Mesendoderm (in vitro differentiated cells): ENCODE data around the gene KRT13.

Experiments
- DNase-seq: peaks from one replicate; pipeline ENCODE4 v3.0.0; 2013
- H2AK5ac ChIP-seq: 2 replicates; pipeline ENCODE4 v1.6.1; 2013; ENCODE audit warnings: low read length, inconsistent platforms
- H2BK120ac ChIP-seq: 2 replicates; pipeline ENCODE4 v1.6.1; 2013; ENCODE audit warnings: low read depth, mild to moderate bottlenecking, low read length, moderate library complexity, mixed read lengths
- H2BK15ac ChIP-seq: replicated peaks from 2 replicates; pipeline ENCODE4 v1.6.1; 2013; ENCODE audit warnings: low read depth, mild to moderate bottlenecking, moderate library complexity
- H2BK5ac ChIP-seq: 2 replicates; pipeline ENCODE4 v1.6.1; 2013; ENCODE audit warnings: low read length, inconsistent platforms
- H3K18ac ChIP-seq: 2 replicates; pipeline ENCODE4 v1.6.1; 2013; ENCODE audit warnings: mild to moderate bottlenecking, low read length, mixed read lengths
- H3K23ac ChIP-seq: one replicate; pipeline ENCODE4 v1.6.1; 2013; ENCODE audit warnings: low read length
- H3K27ac ChIP-seq: 2 replicates; pipeline ENCODE4 v1.5.1; 2013; ENCODE audit warnings: low read depth, mild to moderate bottlenecking, inconsistent platforms, low read length, moderate library complexity
- H3K27me3 ChIP-seq: 2 replicates; pipeline ENCODE4 v1.6.1; 2013; ENCODE audit warnings: low read length, control low read depth, mild to moderate bottlenecking, inconsistent platforms; ENCODE audit not compliant: insufficient read depth, poor library complexity
- H3K36me3 ChIP-seq: 2 replicates; pipeline ENCODE4 v1.6.1; 2013; ENCODE audit warnings: low read length, inconsistent platforms; ENCODE audit not compliant: control insufficient read depth, insufficient read depth
- H3K4ac ChIP-seq: one replicate; pipeline ENCODE4 v1.6.1; 2013; ENCODE audit warnings: low read depth, mild to moderate bottlenecking, low read length, moderate library complexity
- H3K4me1 ChIP-seq: 2 replicates; pipeline ENCODE4 v1.6.1; 2013; ENCODE audit warnings: low read depth, low read length, inconsistent platforms; ENCODE audit not compliant: control insufficient read depth
- H3K4me2 ChIP-seq: 2 replicates; pipeline ENCODE4 v1.6.1; 2013; ENCODE audit warnings: low read length
- H3K4me3 ChIP-seq: 2 replicates; pipeline ENCODE4 v1.5.1; 2013; ENCODE audit warnings: mild to moderate bottlenecking, low read length
- H3K56ac ChIP-seq: one replicate; pipeline ENCODE4 v1.6.1; 2013; ENCODE audit warnings: low read length
- H3K79me1 ChIP-seq: 2 replicates; pipeline ENCODE4 v1.6.1; 2013; ENCODE audit warnings: low read length, inconsistent platforms
- H3K79me2 ChIP-seq: 2 replicates; pipeline ENCODE4 v1.6.1; 2013; ENCODE audit warnings: mild to moderate bottlenecking, low read length; ENCODE audit not compliant: control insufficient read depth, insufficient read depth
- H3K9ac ChIP-seq: 2 replicates; pipeline ENCODE4 v1.6.1; 2013; ENCODE audit warnings: low read length, inconsistent platforms
- H4K5ac ChIP-seq: one replicate; pipeline ENCODE4 v1.6.1; 2013; ENCODE audit warnings: low read length
- H4K8ac ChIP-seq: one replicate; pipeline ENCODE4 v1.6.1; 2013; ENCODE audit warnings: low read depth, mild to moderate bottlenecking, control low read depth, low read length, moderate library complexity
- WGBS: extraction: QIAGEN DNeasy Blood & Tissue Kit; methylation state at CpG from one replicate; pipeline ENCODE4 v1.1.7; 2013; ENCODE audit warnings: low lambda C conversion rate, missing lambda C conversion rate; ENCODE audit not compliant: insufficient coverage; ENCODE audit errors: extremely low coverage; 5-methylcytosine and 5-hydroxymethylcytosine counted together

Gene KRT13

DNA sequence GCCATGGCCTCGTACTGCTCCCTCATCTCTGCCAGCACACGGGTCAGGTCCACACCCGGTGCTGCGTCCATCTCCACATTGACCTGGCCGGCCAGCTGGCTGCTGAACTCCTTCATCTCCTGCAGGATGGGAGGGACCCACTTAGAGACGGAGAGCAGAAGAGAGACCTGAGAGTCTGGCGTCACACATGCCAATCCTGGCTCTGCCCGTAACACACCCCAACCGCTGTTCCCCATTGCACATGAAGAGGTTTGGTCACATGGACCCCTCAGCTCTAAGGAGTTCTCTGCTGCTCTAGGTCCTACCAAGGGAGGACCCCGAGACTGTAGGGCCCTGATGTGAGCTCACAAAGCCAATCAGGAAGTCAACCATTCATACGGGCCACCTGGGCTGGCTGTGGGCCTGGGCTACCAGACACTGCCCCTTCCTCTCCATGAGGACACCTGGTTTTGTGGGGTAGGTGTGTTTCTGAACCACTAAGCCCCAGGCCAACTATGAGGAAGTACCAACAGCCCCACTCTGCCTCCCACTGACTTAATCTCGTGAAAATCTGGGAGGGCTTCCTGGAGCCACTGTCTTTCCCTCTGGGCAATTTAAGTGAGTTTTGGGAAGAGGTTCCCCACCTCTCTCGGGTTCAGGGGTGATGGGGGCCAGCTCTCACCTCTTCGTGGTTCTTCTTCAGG, 10.9 kb upstream of the KRT13 start:
- Histone ChIP-seq H4K8ac (no peak overlapping the region), H2BK5ac (no peak overlapping the region), H3K27me3 (no peaks in the 10 kb centered on the region), H3K18ac (no peak overlapping the region), H3K4ac (no peak overlapping the region), H3K23ac (no peak overlapping the region), H3K4me1 (no peaks in the 10 kb centered on the region), H3K9ac (no peak overlapping the region), H3K79me2 (no peaks in the 10 kb centered on the region), H3K4me3 (no peak overlapping the region), H3K36me3 (no peaks in the 10 kb centered on the region), H2BK15ac (no peak overlapping the region), H3K27ac (no peak overlapping the region), H4K5ac (no peak overlapping the region), H2AK5ac (no peak overlapping the region), H2BK120ac (no peak overlapping the region), H3K56ac (no peak overlapping the region), H3K4me2 (no peak overlapping the region), H3K79me1 (no peaks in the 10 kb centered on the region)
- no peak for DNase-seq
- WGBS: no CpG with 5 or more reads among the region's 14 CpGs

DNA sequence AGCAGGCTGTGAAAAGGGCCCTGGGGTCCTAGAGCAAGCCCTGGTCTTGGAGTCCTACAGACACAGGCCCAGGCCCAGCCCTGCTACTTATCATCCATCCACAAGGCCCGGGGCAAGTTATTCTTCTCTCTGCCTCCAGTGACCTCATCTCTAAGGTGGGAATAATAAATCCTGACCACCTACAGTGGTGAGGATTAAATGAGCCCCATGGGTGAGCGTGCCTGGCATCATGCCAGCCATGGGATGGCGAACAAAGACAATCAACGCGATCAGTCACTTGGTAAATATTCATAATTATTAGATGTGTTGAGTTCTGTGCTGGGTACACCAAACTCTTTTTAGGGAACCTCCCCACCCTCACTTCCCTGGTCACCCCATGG, 7.7 kb upstream of the KRT13 start:
- no peak overlapping the region for H4K5ac ChIP-seq
- no peak overlapping the region for H3K4ac ChIP-seq
- peaks cover 6% of the 10 kb centered on the region for H3K4me1 ChIP-seq
- no peak overlapping the region for H3K4me3 ChIP-seq
- WGBS: no CpG with 5 or more reads among the region's 5 CpGs
- H3K79me2 ChIP-seq: no peaks in the 10 kb centered on the region
- H2AK5ac ChIP-seq: no peak overlapping the region
- DNase-seq: no peak
- H3K56ac ChIP-seq: no peak overlapping the region
- no peak overlapping the region for H3K18ac ChIP-seq
- H3K79me1 ChIP-seq: no peaks in the 10 kb centered on the region
- H3K23ac ChIP-seq: no peak overlapping the region
- no peak overlapping the region for H3K9ac ChIP-seq
- no peak overlapping the region for H4K8ac ChIP-seq
- no peaks in the 10 kb centered on the region for H3K36me3 ChIP-seq
- H3K4me2 ChIP-seq: no peak overlapping the region
- H2BK15ac ChIP-seq: no peak overlapping the region
- H2BK120ac ChIP-seq: no peak overlapping the region
- H3K27me3 ChIP-seq: no peaks in the 10 kb centered on the region
- H3K27ac ChIP-seq: no peak overlapping the region
- no peak overlapping the region for H2BK5ac ChIP-seq

DNA sequence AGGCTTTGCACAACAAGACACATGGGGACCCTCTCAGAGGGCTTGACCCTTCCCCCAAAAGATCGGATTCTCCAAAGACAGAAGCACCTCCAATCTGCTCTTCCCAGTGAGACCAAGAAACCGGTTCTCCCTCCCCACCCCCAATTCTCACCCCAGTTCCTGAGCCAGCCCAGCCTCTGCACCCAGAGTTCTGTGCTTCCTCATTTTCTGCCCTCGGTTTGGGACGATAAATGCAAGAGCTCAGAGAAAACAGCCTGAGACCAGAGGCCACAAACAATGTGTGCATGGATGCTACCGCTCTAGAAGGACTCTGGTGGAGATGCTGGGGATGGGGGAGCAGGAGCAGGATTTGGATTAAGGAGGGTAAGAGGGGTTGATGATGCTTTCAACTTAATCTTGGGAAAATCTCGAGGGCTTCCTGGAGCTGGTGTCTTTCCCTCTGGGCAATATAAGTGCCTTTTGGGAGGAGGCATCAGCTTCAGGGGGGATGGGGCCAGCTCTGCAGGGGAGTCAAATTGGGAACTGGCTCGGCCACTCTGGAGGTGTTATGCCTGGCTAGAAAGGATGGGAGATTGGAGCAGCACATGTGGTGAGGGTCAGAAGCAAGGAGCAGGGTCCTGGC, 7.2 kb upstream of the KRT13 start:
- Histone ChIP-seq H3K56ac (peak overlapping the region; percentile 15), H3K9ac (no peak overlapping the region), H3K79me2 (no peaks in the 10 kb centered on the region), H3K4me2 (no peak overlapping the region), H3K18ac (no peak overlapping the region), H3K79me1 (no peaks in the 10 kb centered on the region), H3K27ac (no peak overlapping the region), H3K4me1 (peaks cover 6% of the 10 kb centered on the region), H4K5ac (no peak overlapping the region), H2BK5ac (no peak overlapping the region), H3K36me3 (no peaks in the 10 kb centered on the region), H4K8ac (no peak overlapping the region), H3K4me3 (no peak overlapping the region), H3K4ac (no peak overlapping the region), H2BK120ac (no peak overlapping the region), H2BK15ac (no peak overlapping the region), H2AK5ac (no peak overlapping the region), H3K27me3 (no peaks in the 10 kb centered on the region), H3K23ac (no peak overlapping the region)
- no CpG with 5 or more reads among the region's 7 CpGs for WGBS
- DNase-seq: no peak

DNA sequence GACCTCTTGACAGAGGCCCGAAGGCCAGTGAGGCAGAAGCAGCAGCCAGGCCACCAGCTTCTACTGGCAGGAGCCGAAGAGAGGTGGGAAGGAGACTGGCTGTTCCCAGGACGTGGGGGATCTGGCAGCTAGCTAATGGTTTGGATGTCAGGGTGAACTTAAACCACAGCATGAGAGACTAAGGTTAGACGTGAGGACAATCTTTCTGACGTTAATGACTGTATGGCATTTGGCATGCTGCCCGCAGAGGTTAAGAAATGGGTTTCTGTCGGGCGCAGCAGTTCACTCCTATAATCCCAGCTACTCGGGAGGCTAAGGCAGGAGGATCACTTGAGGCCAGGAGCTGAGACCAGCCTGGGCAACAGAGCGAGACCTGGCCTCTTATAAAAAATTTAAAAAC, 6.3 kb upstream of the KRT13 start:
- no peak overlapping the region for H4K5ac ChIP-seq
- no peaks in the 10 kb centered on the region for H3K79me1 ChIP-seq
- H2BK5ac ChIP-seq: no peak overlapping the region
- no peak overlapping the region for H3K4me3 ChIP-seq
- no peak overlapping the region for H3K27ac ChIP-seq
- no peak overlapping the region for H2AK5ac ChIP-seq
- no peak overlapping the region for H3K4ac ChIP-seq
- no peaks in the 10 kb centered on the region for H3K27me3 ChIP-seq
- no peak overlapping the region for H3K4me2 ChIP-seq
- no peak overlapping the region for H3K23ac ChIP-seq
- WGBS: no CpG with 5 or more reads among the region's 10 CpGs
- no peak for DNase-seq
- no peaks in the 10 kb centered on the region for H3K36me3 ChIP-seq
- H4K8ac ChIP-seq: no peak overlapping the region
- no peak overlapping the region for H2BK120ac ChIP-seq
- H3K18ac ChIP-seq: no peak overlapping the region
- H3K9ac ChIP-seq: no peak overlapping the region
- no peaks in the 10 kb centered on the region for H3K79me2 ChIP-seq
- peaks cover 6% of the 10 kb centered on the region for H3K4me1 ChIP-seq
- peak overlapping the region; percentile 56 for H3K56ac ChIP-seq
- no peak overlapping the region for H2BK15ac ChIP-seq

DNA sequence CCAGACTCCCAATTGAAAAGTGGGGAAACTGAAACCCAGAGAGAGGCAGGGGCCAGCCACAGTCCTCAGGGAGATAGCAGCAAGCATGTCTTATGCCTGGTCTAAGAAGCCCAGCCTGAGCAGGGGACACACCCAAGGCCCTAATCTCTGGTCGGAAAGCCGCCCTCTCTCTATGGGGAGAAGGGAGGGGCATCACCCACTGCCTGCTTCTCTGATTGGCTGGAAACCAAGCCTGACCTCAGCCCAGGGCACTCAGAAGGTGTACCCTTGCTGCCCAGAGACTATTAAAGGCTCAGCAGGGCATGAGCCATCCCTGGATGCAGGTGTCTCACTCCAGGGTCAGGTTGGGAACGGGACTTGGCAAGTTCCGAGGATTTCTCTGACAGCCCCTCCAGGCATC, 5.7 kb upstream of the KRT13 start:
- H3K79me1 ChIP-seq: no peaks in the 10 kb centered on the region
- H3K27ac ChIP-seq: no peak overlapping the region
- no peak overlapping the region for H3K56ac ChIP-seq
- no peak overlapping the region for H2BK15ac ChIP-seq
- H4K5ac ChIP-seq: no peak overlapping the region
- H3K4me3 ChIP-seq: no peak overlapping the region
- WGBS: no CpG with 5 or more reads among the region's 4 CpGs
- H2BK5ac ChIP-seq: no peak overlapping the region
- H3K27me3 ChIP-seq: no peaks in the 10 kb centered on the region
- H4K8ac ChIP-seq: no peak overlapping the region
- no peak overlapping the region for H3K23ac ChIP-seq
- no peak overlapping the region for H3K4me2 ChIP-seq
- no peak overlapping the region for H3K9ac ChIP-seq
- H3K79me2 ChIP-seq: no peaks in the 10 kb centered on the region
- H3K18ac ChIP-seq: no peak overlapping the region
- peak overlapping the region; percentile 6 for H3K4ac ChIP-seq
- H2AK5ac ChIP-seq: no peak overlapping the region
- no peak overlapping the region for H2BK120ac ChIP-seq
- peaks cover 6% of the 10 kb centered on the region for H3K4me1 ChIP-seq
- DNase-seq: no peak
- no peaks in the 10 kb centered on the region for H3K36me3 ChIP-seq
